HCT116 (cell line): ENCODE measurements around the gene MAP1S. TPM values are rescaled to one million over a fixed set of nuclear protein-coding genes. Genes with fewer than 3 reads are reported as not detected.

Experiments
- ATAC-seq: fragments of 200-7000 bp; cut with Tn5 transposase; 2 replicates; pipeline ENCODE4 v1.9.1; 2020; ENCODE audit warnings: mild to moderate bottlenecking, moderate library complexity
- BruUV-seq: library from RNA; stranded (reverse); fragments of 400-500 nt; replicated peaks from 2 replicates; lab custom pipeline; 2021; lab: Mats Ljungman, UMichigan
- CTCF ChIA-PET: fragments of 300-600 bp; sonication (Branson Sonifier 250); formaldehyde crosslinking; loops from one replicate; lab custom pipeline; 2021; ENCODE audit warnings: antibody characterized with exemption; lab: Charles Lee
- POLR2A ChIA-PET: fragments of 300-600, 350-600 bp; sonication (Branson Sonifier 250); formaldehyde crosslinking; loops from one replicate; lab custom pipeline; 2021; ENCODE audit warnings: antibody characterized with exemption; lab: Charles Lee
- RAD21 ChIA-PET, 2 experiments: fragments of 300-600 bp; sonication (Branson Sonifier 250); formaldehyde crosslinking; loops; one replicate each; lab custom pipeline; 2023; ENCODE audit warnings: low total read pairs in 2 of 2; ENCODE audit not compliant: uncharacterized antibody in 2 of 2, unreplicated experiment in 2 of 2, low non-redundant PET in 1 of 2; lab: Charles Lee
- DNase-seq: peaks from one replicate; pipeline ENCODE4 v3.0.0-alpha.2; 2010; ENCODE audit warnings: low read depth, low spot score
- H2AFZ ChIP-seq: fragments of 200-600 bp; shearing (Covaris generic), sonication (generic); 2 replicates; pipeline ENCODE4 v1.6.1; 2017; ENCODE audit warnings: low read depth, mixed run types, mixed read lengths, antibody characterized with exemption, low read length; ENCODE audit not compliant: poor library complexity, severe bottlenecking
- H3K27ac ChIP-seq: 2 replicates; pipeline ENCODE4 v1.5.1; 2012; ENCODE audit warnings: low read depth, low read length
- H3K27me3 ChIP-seq: fragments of 200-600 bp; sonication (generic); 2 replicates; pipeline ENCODE4 v1.6.1; 2016; ENCODE audit warnings: mixed run types, low read length, mixed read lengths; ENCODE audit not compliant: insufficient read depth
- H3K36me3 ChIP-seq, 2 experiments: fragments of 200-500 bp in 1 of 2; fragments of 200-600 bp in 1 of 2; sonication (Bioruptor generic) in 1 of 2; sonication (generic) in 1 of 2; 2 replicates each; pipeline versions ENCODE4 v1.5.1 to v1.6.1; 2014 to 2016; ENCODE audit warnings: low read length in 2 of 2, inconsistent platforms in 1 of 2, mixed read lengths in 1 of 2, mixed run types in 1 of 2; ENCODE audit not compliant: insufficient read depth in 2 of 2, control insufficient read depth in 1 of 2
- H3K4me1 ChIP-seq, 2 experiments: fragments of 200-600 bp in 1 of 2; sonication (generic) in 1 of 2; 2 replicates each; pipeline versions ENCODE4 v1.5.1 to v1.6.1; 2012 to 2017; ENCODE audit warnings: low read length in 2 of 2, inconsistent platforms in 1 of 2, mild to moderate bottlenecking in 1 of 2, mixed read lengths in 1 of 2, mixed run types in 1 of 2, moderate library complexity in 1 of 2; ENCODE audit not compliant: insufficient read depth in 2 of 2, control insufficient read depth in 1 of 2
- H3K4me2 ChIP-seq: fragments of 200-600 bp; sonication (generic); 2 replicates; pipeline ENCODE4 v1.6.1; 2017; ENCODE audit warnings: mixed run types, low read length, mixed read lengths
- H3K4me3 ChIP-seq, 2 experiments: fragments of 200-600 bp in 1 of 2; sonication (generic) in 1 of 2; replicated peaks in 1 of 2; 2 replicates each; pipeline ENCODE4 v1.5.1; 2011 to 2016; ENCODE audit warnings: low read length in 2 of 2, control low read depth in 1 of 2, low read depth in 1 of 2, mild to moderate bottlenecking in 1 of 2, mixed read lengths in 1 of 2, mixed run types in 1 of 2
- H3K79me2 ChIP-seq: fragments of 200-600 bp; sonication (generic); 2 replicates; pipeline ENCODE4 v1.6.1; 2017; ENCODE audit warnings: mild to moderate bottlenecking, mixed run types, low read length, moderate library complexity, mixed read lengths; ENCODE audit not compliant: insufficient read depth
- H3K9ac ChIP-seq: fragments of 200-600 bp; sonication (generic); 2 replicates; pipeline ENCODE4 v1.6.1; 2016; ENCODE audit warnings: low read length, mixed read lengths
- H3K9me2 ChIP-seq: fragments of 200-600 bp; sonication (generic), shearing (Covaris generic); 2 replicates; pipeline ENCODE4 v1.6.1; 2017; ENCODE audit warnings: mixed run types, mild to moderate bottlenecking, moderate library complexity; ENCODE audit not compliant: insufficient read depth
- H3K9me3 ChIP-seq, 2 experiments: fragments of 200-500 bp in 1 of 2; fragments of 200-600 bp in 1 of 2; sonication (Bioruptor generic) in 1 of 2; sonication (generic) in 1 of 2; 2 replicates each; pipeline ENCODE4 v1.6.1; 2014 to 2017; ENCODE audit warnings: low read length in 2 of 2, mixed read lengths in 2 of 2, inconsistent platforms in 1 of 2, low read depth in 1 of 2, mild to moderate bottlenecking in 1 of 2, mixed run types in 1 of 2, moderate library complexity in 1 of 2; ENCODE audit not compliant: control insufficient read depth in 1 of 2, insufficient read depth in 1 of 2
- H4K20me1 ChIP-seq: fragments of 200-600 bp; sonication (generic), shearing (Covaris generic); 2 replicates; pipeline ENCODE4 v1.6.1; 2017; ENCODE audit warnings: mixed run types, mild to moderate bottlenecking, moderate library complexity; ENCODE audit not compliant: insufficient read depth
- ATF3 ChIP-seq: IDR thresholded peaks from 2 replicates; pipeline ENCODE4 v1.6.1; 2012
- CBX3 ChIP-seq: IDR thresholded peaks from 2 replicates; pipeline ENCODE4 v1.6.1; 2012; ENCODE audit warnings: low read depth
- CEBPB ChIP-seq: IDR thresholded peaks from 2 replicates; pipeline ENCODE4 v1.6.1; 2012; ENCODE audit warnings: low read depth
- EGR1 ChIP-seq: IDR thresholded peaks from 2 replicates; pipeline ENCODE4 v1.6.1; 2012; ENCODE audit warnings: low read depth
- ELF1 ChIP-seq: IDR thresholded peaks from 2 replicates; pipeline ENCODE4 v1.6.1; 2012; ENCODE audit warnings: low read depth, borderline replicate concordance
- EZH2 ChIP-seq: fragments of 200-600 bp; sonication (generic); IDR thresholded peaks from 2 replicates; pipeline ENCODE4 v1.6.1; 2017; ENCODE audit warnings: antibody characterized with exemption, mixed run types
- FOSL1 ChIP-seq: IDR thresholded peaks from 2 replicates; pipeline ENCODE4 v1.6.1; 2012; ENCODE audit warnings: low read depth
- MAX ChIP-seq: IDR thresholded peaks from 2 replicates; pipeline ENCODE4 v1.6.1; 2012
- POLR2A ChIP-seq: IDR thresholded peaks from 2 replicates; pipeline ENCODE4 v1.7.0; 2011; ENCODE audit warnings: borderline replicate concordance; ENCODE audit not compliant: insufficient read depth, insufficient read length; ENCODE audit errors: extremely low read depth
- POLR2AphosphoS5 ChIP-seq: IDR thresholded peaks from 2 replicates; pipeline ENCODE4 v1.6.1; 2011; ENCODE audit warnings: mild to moderate bottlenecking, low read depth, low read length, moderate library complexity
- REST ChIP-seq: IDR thresholded peaks from 2 replicates; pipeline ENCODE4 v1.6.1; 2012; ENCODE audit warnings: low read depth
- SIN3A ChIP-seq: IDR thresholded peaks from 2 replicates; pipeline ENCODE4 v1.6.1; 2012; ENCODE audit warnings: low read depth
- SP1 ChIP-seq: IDR thresholded peaks from 2 replicates; pipeline ENCODE4 v1.6.1; 2012; ENCODE audit warnings: low read depth
- SRF ChIP-seq: IDR thresholded peaks from 2 replicates; pipeline ENCODE4 v1.6.1; 2012; ENCODE audit warnings: low read depth
- TCF7L2 ChIP-seq: IDR thresholded peaks from 2 replicates; pipeline ENCODE4 v1.7.0; 2011; ENCODE audit warnings: borderline replicate concordance, inconsistent platforms; ENCODE audit not compliant: insufficient read depth, insufficient read length; ENCODE audit errors: extremely low read depth
- ZBTB33 ChIP-seq: IDR thresholded peaks from 2 replicates; pipeline ENCODE4 v1.6.1; 2011; ENCODE audit warnings: mild to moderate bottlenecking, low read length, moderate library complexity; ENCODE audit not compliant: insufficient replicate concordance; ENCODE audit errors: extremely low read depth
- ZFX ChIP-seq: fragments of 450-650 bp; IDR thresholded peaks from 2 replicates; pipeline ENCODE4 v1.6.1; 2017
- ZNF274 ChIP-seq: fragments of 200-500 bp; sonication (Bioruptor generic); IDR thresholded peaks from 2 replicates; pipeline ENCODE4 v1.6.1; 2014; ENCODE audit warnings: mild to moderate bottlenecking, low read depth, low read length, inconsistent platforms
- intact Hi-C: fragments of 100-400 bp; cut with micrococcal nuclease; formaldehyde crosslinking; loops from 2 replicates; pipeline ENCODE4 v1.10.0; 2022
- total RNA-seq: library from RNA; stranded (reverse); gene quantifications from one replicate; pipeline ENCODE4 v1.2.1, GENCODE V29; 2021; ENCODE audit not compliant: unreplicated experiment

The MAP1S gene
- total RNA-seq, 1 experiment from 2014 or later: 80.8 TPM

- ATAC-seq (no peak), DNase-seq (no peak)
- H3K9me2 ChIP-seq: no peaks in the 10 kb centered on the region
- H3K9ac ChIP-seq: no peak overlapping the region
- H3K79me2 ChIP-seq: no peaks in the 10 kb centered on the region
- no peak overlapping the region for H3K4me2 ChIP-seq
- no peak overlapping the region for H3K27ac ChIP-seq
- no peak overlapping the region for H2AFZ ChIP-seq
- no TSS peak for BruUV-seq
- ChIA-PET RAD21 (no interaction called here), CTCF (no interaction called here), POLR2A (no interaction called here)
- no peaks in the 10 kb centered on the region for H4K20me1 ChIP-seq
- no peaks in the 10 kb centered on the region for H3K36me3 ChIP-seq
- no peak for TF ChIP-seq EGR1
- TF ChIP-seq ELF1: no peak
- no peak for TF ChIP-seq TCF7L2
- TF ChIP-seq ZBTB33: no peak
- no peak for TF ChIP-seq ATF3
- TF ChIP-seq FOSL1: no peak
- no peak for TF ChIP-seq REST
- no peak for TF ChIP-seq ZNF274
- no peak for TF ChIP-seq POLR2A
- no peak for TF ChIP-seq SP1
- no peak for TF ChIP-seq POLR2AphosphoS5
- no peak for TF ChIP-seq CEBPB
- no peak for TF ChIP-seq EZH2
- TF ChIP-seq ZFX: no peak
- TF ChIP-seq MAX: no peak
- no peak for TF ChIP-seq SIN3A
- no peak for TF ChIP-seq CBX3
- TF ChIP-seq SRF: no peak
- no peak overlapping the region for H3K4me3 ChIP-seq
- no peaks in the 10 kb centered on the region for H3K27me3 ChIP-seq
- H3K9me3 ChIP-seq: no peaks in the 10 kb centered on the region
- intact Hi-C loops: no loop called here
- H3K4me1 ChIP-seq: peaks cover 3 to 19% of the 10 kb centered on the region in 2 experiments; a peak in 3 of 4 replicates
These were observed 32.6 kb downstream of the MAP1S start for GRCh38 chr19:17751912-17752273.
